BLaER1 treated with 17β-estradiol and CSF1 and Interleukin-3, amounts not matched to agents 10 nM and 100 nM (cell line): Measurements from ENCODE around the gene MAGIX.
A peak's percentile ranks its signal among the peaks of the same experiment; 100 is the strongest.
"Not testable (repeated sequence)": the region's sequence is repeated elsewhere in the genome, so short reads cannot be mapped to it uniquely, and the experiment has no call there.

Experiments used
- H3K27ac ChIP-seq, 11 experiments: shearing (Covaris generic); formaldehyde crosslinking; 2 replicates each; pipeline ENCODE4 v1.8.1; 2022
- H3K27me3 ChIP-seq, 11 experiments: shearing (Covaris generic); formaldehyde crosslinking; 2 replicates each; pipeline ENCODE4 v1.8.1; 2022
- H3K36me3 ChIP-seq, 11 experiments: shearing (Covaris generic); formaldehyde crosslinking; 2 replicates each; pipeline ENCODE4 v1.8.1; 2022
- H3K4me1 ChIP-seq, 10 experiments: shearing (Covaris generic); formaldehyde crosslinking; 2 replicates each; pipeline ENCODE4 v1.8.1; 2022
- H3K4me2 ChIP-seq, 11 experiments: shearing (Covaris generic); formaldehyde crosslinking; 2 replicates each; pipeline ENCODE4 v1.8.1; 2022
- H3K4me3 ChIP-seq, 10 experiments: shearing (Covaris generic); formaldehyde crosslinking; 2 replicates each; pipeline ENCODE4 v1.8.1; 2022
- H3K9ac ChIP-seq, 11 experiments: shearing (Covaris generic); formaldehyde crosslinking; 2 replicates each; pipeline ENCODE4 v1.8.1; 2022
- H3K9me3 ChIP-seq, 11 experiments: shearing (Covaris generic); formaldehyde crosslinking; replicated peaks in 1 of 11; 2 replicates each; pipeline ENCODE4 v1.8.1; 2022
- H4K20me1 ChIP-seq, 11 experiments: shearing (Covaris generic); formaldehyde crosslinking; 2 replicates each; pipeline ENCODE4 v1.8.1; 2022
- Cebpa-rat ChIP-seq, 11 experiments: shearing (Covaris generic); IDR thresholded peaks; 2 replicates each; pipeline ENCODE4 v1.8.1; 2022

Gene MAGIX

GRCh38 chrX:49133759-49134158, 28.8 kb upstream of the MAGIX start:
- no peaks in the 10 kb centered on the region; a peak in 2 of 20 replicates for H3K4me1 ChIP-seq
- TF ChIP-seq Cebpa-rat (IDR thresholded peaks at IDR 0.05) = no peak

GRCh38 chrX:49137492-49137891, 25.1 kb upstream of the MAGIX start:
- H3K27me3 ChIP-seq = peaks cover 0 to 11% (median 0%) of the 10 kb centered on the region in 11 experiments; a peak in 4 of 22 replicates
- no peak for TF ChIP-seq Cebpa-rat (IDR thresholded peaks at IDR 0.05)
- no peaks in the 10 kb centered on the region for H3K4me1 ChIP-seq
- H3K4me3 ChIP-seq = no peak overlapping the region
- H4K20me1 ChIP-seq = no peaks in the 10 kb centered on the region
- peaks cover 0 to 9% (median 0%) of the 10 kb centered on the region in 11 experiments; a peak in 4 of 22 replicates for H3K36me3 ChIP-seq
- no peak overlapping the region for H3K4me2 ChIP-seq
- H3K9me3 ChIP-seq = peaks cover 49 to 74% (median 57%) of the 10 kb centered on the region in 11 experiments
- no peak overlapping the region for H3K27ac ChIP-seq
- no peak overlapping the region for H3K9ac ChIP-seq

More at GRCh38 chrX:49133759-49134158, 28.8 kb upstream of the MAGIX start:
- H3K9ac ChIP-seq = no peak overlapping the region
- no peaks in the 10 kb centered on the region for H4K20me1 ChIP-seq
- H3K4me2 ChIP-seq = no peak overlapping the region
- no peak overlapping the region for H3K27ac ChIP-seq
- no peak overlapping the region for H3K4me3 ChIP-seq
- H3K27me3 ChIP-seq = no peaks in the 10 kb centered on the region
- H3K36me3 ChIP-seq = no peaks in the 10 kb centered on the region
- H3K9me3 ChIP-seq = peaks cover 13 to 36% (median 20%) of the 10 kb centered on the region in 11 experiments

- H3K4me3 ChIP-seq = peak overlapping the region in 5 of 10 experiments; percentile 0 to 29 (median 19); a peak in 2 of 20 replicates
- no peak for TF ChIP-seq Cebpa-rat (IDR thresholded peaks at IDR 0.05)
- peaks cover 0 to 9% (median 0%) of the 10 kb centered on the region in 11 experiments; a peak in 4 of 22 replicates for H3K36me3 ChIP-seq
- H3K27me3 ChIP-seq = peaks cover 0 to 33% (median 16%) of the 10 kb centered on the region in 11 experiments; a peak in 14 of 22 replicates
- no peak overlapping the region for H3K4me2 ChIP-seq
- no peak overlapping the region for H3K27ac ChIP-seq
- H4K20me1 ChIP-seq = no peaks in the 10 kb centered on the region
- peaks cover 49 to 83% (median 67%) of the 10 kb centered on the region in 11 experiments for H3K9me3 ChIP-seq
- H3K4me1 ChIP-seq = no peaks in the 10 kb centered on the region
- no peak overlapping the region for H3K9ac ChIP-seq
Observed at GRCh38 chrX:49139713-49140112, 22.8 kb upstream of the MAGIX start.

GRCh38 chrX:49142264-49142663, 20.3 kb upstream of the MAGIX start:
- H4K20me1 ChIP-seq, H3K36me3 ChIP-seq, H3K9ac ChIP-seq, H3K27ac ChIP-seq, H3K4me3 ChIP-seq, H3K4me1 ChIP-seq, H3K4me2 ChIP-seq: not testable (repeated sequence)
- peaks cover 0 to 56% (median 39%) of the 10 kb centered on the region in 11 experiments; a peak in 16 of 22 replicates for H3K27me3 ChIP-seq
- H3K9me3 ChIP-seq = peaks cover 49 to 90% (median 63%) of the 10 kb centered on the region in 11 experiments

GRCh38 chrX:49143154-49143553, 19.4 kb upstream of the MAGIX start:
- peaks cover 0 to 59% (median 39%) of the 10 kb centered on the region in 11 experiments; a peak in 16 of 22 replicates for H3K27me3 ChIP-seq
- H3K4me1 ChIP-seq, H3K36me3 ChIP-seq, H3K4me2 ChIP-seq, H4K20me1 ChIP-seq, H3K4me3 ChIP-seq, H3K27ac ChIP-seq, H3K9ac ChIP-seq: not testable (repeated sequence)
- peaks cover 42 to 81% (median 62%) of the 10 kb centered on the region in 11 experiments for H3K9me3 ChIP-seq

GRCh38 chrX:49147282-49147681, 15.3 kb upstream of the MAGIX start:
- H3K27me3 ChIP-seq = peaks cover 0 to 60% (median 39%) of the 10 kb centered on the region in 11 experiments; a peak in 16 of 22 replicates
- H3K9me3 ChIP-seq = peaks cover under 1 to 43% (median 26%) of the 10 kb centered on the region in 11 experiments; a peak in 19 of 22 replicates
- H3K4me2 ChIP-seq = no peak overlapping the region
- H4K20me1 ChIP-seq = no peaks in the 10 kb centered on the region
- peaks cover 0 to 10% (median 0%) of the 10 kb centered on the region in 10 experiments; a peak in 6 of 20 replicates for H3K4me1 ChIP-seq
- TF ChIP-seq Cebpa-rat (IDR thresholded peaks at IDR 0.05) = no peak
- H3K27ac ChIP-seq = no peak overlapping the region
- H3K36me3 ChIP-seq = no peaks in the 10 kb centered on the region
- no peak overlapping the region for H3K4me3 ChIP-seq
- H3K9ac ChIP-seq = no peak overlapping the region

- Histone ChIP-seq H4K20me1 (no peaks in the 10 kb centered on the region), H3K27ac (no peak overlapping the region), H3K9me3 (peaks cover 0 to 41% (median 21%) of the 10 kb centered on the region in 11 experiments; a peak in 14 of 22 replicates)
Observed at GRCh38 chrX:49147936-49148335, 14.6 kb upstream of the MAGIX start.

GRCh38 chrX:49148390-49149100, 14.0 kb upstream of the MAGIX start:
- H3K4me2 ChIP-seq = peak overlapping the region in 2 of 11 experiments; percentile 3 to 4; a peak in 3 of 22 replicates
- H3K27ac ChIP-seq = peak overlapping the region in 2 of 11 experiments; percentile 22 to 44; a peak in 3 of 22 replicates
- H3K36me3 ChIP-seq, H3K4me3 ChIP-seq, H4K20me1 ChIP-seq, H3K9ac ChIP-seq: not testable (repeated sequence)
- peaks cover 0 to 37% (median 16%) of the 10 kb centered on the region in 11 experiments; a peak in 14 of 22 replicates for H3K9me3 ChIP-seq
- peaks cover 0 to 10% (median 0%) of the 10 kb centered on the region in 10 experiments; a peak in 6 of 20 replicates for H3K4me1 ChIP-seq
- peaks cover 0 to 53% (median 39%) of the 10 kb centered on the region in 11 experiments; a peak in 16 of 22 replicates for H3K27me3 ChIP-seq

More at GRCh38 chrX:49147936-49148335, 14.6 kb upstream of the MAGIX start:
- H3K4me2 ChIP-seq = 0 out of 22 replicates have a peak overlapping the region, but pooled peaks of 1 of the 11 experiments have one; percentile 4
- no peaks in the 10 kb centered on the region for H3K36me3 ChIP-seq
- peaks cover 0 to 59% (median 43%) of the 10 kb centered on the region in 11 experiments; a peak in 16 of 22 replicates for H3K27me3 ChIP-seq
- no peak for TF ChIP-seq Cebpa-rat (IDR thresholded peaks at IDR 0.05)
- H3K4me1 ChIP-seq = peaks cover 0 to 10% (median 0%) of the 10 kb centered on the region in 10 experiments; a peak in 6 of 20 replicates
- H3K9ac ChIP-seq = no peak overlapping the region
- no peak overlapping the region for H3K4me3 ChIP-seq

- H4K20me1 ChIP-seq, H3K36me3 ChIP-seq, H3K27ac ChIP-seq, H3K4me3 ChIP-seq, H3K9ac ChIP-seq: not testable (repeated sequence)
- Histone ChIP-seq H3K27me3 (peaks cover 0 to 46% (median 34%) of the 10 kb centered on the region in 11 experiments; a peak in 16 of 22 replicates), H3K4me1 (peaks cover 0 to 10% (median 0%) of the 10 kb centered on the region in 10 experiments; a peak in 6 of 20 replicates), H3K4me2 (peak overlapping the region in 1 of 11 experiments; percentile 4; a peak in 1 of 22 replicates), H3K9me3 (peaks cover 0 to 37% (median 16%) of the 10 kb centered on the region in 11 experiments; a peak in 13 of 22 replicates)
Observed at GRCh38 chrX:49149291-49149690, 13.3 kb upstream of the MAGIX start.
